Measurements from ENCODE around the gene RGS10. TPM values are rescaled to one million over a fixed set of nuclear protein-coding genes. Genes with fewer than 3 reads are reported as not detected.
"Not testable (repeated sequence)": the region's sequence is repeated elsewhere in the genome, so short reads cannot be mapped to it uniquely, and the experiment has no call there.

The RGS10 gene
- total RNA-seq, 1 donor from 2014 or later, result 26.5 TPM

- DNase-seq (ENCODE audit: low read depth), result no peak
Observed at GRCh38 chr10:119538632-119539358, 3.7 kb downstream of the RGS10 start.

- no peak for DNase-seq (ENCODE audit: low read depth)
Observed at GRCh38 chr10:119537953-119538630, 4.4 kb downstream of the RGS10 start.

DNA sequence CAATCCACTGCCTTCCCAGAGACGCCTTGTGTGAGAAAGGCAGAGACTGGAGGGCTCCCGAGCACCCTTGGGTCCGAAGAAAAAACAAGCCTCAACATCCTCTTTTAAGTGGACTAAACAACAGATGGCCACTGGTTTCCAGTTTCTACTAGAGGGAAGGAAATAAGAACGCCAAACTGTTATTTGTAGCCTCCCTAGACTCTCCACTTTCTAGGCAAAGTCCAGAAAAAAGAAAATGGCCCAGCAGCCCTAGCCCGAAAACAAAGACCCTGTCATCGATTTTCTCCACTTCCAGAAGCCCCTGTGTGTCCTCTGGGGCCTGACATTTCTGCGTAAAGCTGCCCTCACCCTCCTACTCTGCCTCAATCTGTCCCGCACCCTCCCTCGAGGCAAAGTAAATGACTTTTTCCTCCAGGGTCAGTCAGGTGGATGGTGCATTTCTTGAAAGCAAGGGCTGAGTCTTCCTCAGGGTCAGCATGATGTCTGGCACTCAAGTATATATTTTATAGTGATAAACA, 6.0 kb downstream of the RGS10 start:
- DNase-seq (ENCODE audit: low read depth), result no peak

DNA sequence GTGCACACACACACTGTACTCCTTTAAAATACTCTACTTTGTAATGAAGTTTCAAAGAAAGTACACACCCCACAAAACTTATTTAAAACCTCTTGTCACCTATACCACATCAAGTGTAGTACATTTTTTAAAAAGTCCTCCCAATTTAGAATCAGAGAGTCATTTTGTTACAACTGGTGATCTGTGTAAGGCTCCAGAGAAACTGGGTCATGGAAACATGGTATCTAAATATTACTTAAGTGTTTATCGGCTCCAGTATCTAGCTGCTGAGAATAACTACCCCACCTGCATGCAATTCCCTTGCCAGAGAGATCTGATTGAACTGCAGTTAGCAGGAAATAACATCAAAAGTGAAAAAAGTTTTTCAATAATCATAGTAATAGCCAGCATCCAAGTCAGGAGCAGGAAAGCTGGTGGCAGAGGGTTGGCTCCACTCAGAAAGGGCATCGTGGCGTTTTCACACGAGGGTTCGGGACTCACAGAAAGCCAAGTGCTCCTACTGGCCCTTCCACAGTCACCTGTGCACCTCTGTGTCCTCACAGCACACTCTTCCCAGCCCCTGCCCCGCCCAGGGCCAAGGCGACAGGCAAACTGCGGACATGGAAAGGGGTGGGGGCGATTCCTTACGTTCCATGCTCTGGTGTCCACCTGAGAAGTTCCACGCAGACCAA, 6.5 kb downstream of the RGS10 start:
- no peak for DNase-seq (ENCODE audit: low read depth)

- no peak for DNase-seq (ENCODE audit: low read depth)
Observed at GRCh38 chr10:119535305-119535704, 7.2 kb downstream of the RGS10 start.

DNA sequence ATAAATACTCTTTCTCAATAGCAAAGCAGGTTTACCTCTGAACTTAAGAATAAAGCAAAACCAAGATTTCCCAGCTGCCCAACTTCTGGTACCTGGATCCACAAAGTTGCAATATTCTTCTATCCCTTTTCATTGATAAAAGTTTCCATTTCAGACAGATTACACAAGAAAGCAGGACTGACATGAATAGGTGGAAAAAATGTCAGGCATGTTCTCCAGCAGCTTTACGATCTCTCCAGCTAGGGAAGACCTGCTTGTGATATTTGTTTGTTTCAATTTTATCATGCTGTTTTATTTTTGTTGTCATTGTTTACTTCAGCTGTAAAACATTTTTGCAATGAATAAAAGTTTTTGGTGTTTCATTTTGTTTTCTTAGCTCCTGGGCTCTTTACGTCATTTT, 9.0 kb downstream of the RGS10 start:
- DNase-seq (ENCODE audit: low read depth), result no peak

DNA sequence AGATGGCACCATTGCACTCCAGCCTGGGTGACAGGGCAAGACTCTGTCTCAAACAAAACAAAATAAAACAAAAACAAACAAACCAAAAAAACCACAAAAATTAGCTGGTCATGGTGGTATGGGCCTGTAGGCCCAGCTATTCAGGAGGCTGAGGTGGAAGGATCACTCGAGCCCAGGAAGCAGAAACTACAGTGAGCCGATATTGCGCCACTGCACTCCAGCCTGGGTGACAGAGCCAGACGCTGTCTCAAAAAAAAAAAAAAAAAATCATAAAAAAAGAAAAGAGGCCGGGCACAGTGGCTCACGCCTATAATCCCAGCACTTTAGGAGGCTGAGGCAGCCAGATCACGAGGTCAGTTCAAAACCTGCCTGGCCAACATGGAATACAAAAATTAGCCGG, 9.7 kb downstream of the RGS10 start:
- DNase-seq (ENCODE audit: low read depth), result not testable (repeated sequence)

GRCh38 chr10:119532251-119532650, 10.3 kb downstream of the RGS10 start:
- not testable (repeated sequence) for DNase-seq (ENCODE audit: low read depth)

- DNase-seq (ENCODE audit: low read depth), result no peak
Observed at GRCh38 chr10:119531067-119531466, 11.5 kb downstream of the RGS10 start.

DNA sequence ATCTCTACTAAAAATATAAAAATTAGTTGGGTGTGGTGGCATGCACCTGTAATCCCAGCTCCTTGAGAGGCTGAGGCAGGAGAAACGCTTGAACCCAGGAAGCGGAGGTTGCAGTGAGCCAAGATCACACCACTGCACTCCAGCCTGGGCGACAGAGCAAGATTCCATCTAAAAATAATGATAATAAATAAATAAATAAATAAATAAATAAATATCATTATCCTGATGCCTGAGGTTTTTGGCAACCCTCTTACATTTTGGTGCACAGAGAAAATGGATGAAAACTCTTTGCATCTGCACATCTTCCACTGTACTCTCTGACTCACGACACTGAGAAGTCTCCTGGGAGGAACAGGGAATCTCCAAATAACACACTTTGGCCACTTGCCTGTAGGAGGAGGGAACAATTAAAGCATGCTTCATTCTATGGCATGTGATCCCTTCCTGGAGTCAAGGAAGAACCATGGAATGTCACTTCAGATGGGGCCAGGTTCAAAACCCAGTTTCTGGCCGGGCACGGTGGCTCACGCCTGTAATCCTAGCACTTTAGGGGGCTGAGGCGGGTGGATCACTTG, 13.8 kb downstream of the RGS10 start:
- not testable (repeated sequence) for DNase-seq (ENCODE audit: low read depth)

DNA sequence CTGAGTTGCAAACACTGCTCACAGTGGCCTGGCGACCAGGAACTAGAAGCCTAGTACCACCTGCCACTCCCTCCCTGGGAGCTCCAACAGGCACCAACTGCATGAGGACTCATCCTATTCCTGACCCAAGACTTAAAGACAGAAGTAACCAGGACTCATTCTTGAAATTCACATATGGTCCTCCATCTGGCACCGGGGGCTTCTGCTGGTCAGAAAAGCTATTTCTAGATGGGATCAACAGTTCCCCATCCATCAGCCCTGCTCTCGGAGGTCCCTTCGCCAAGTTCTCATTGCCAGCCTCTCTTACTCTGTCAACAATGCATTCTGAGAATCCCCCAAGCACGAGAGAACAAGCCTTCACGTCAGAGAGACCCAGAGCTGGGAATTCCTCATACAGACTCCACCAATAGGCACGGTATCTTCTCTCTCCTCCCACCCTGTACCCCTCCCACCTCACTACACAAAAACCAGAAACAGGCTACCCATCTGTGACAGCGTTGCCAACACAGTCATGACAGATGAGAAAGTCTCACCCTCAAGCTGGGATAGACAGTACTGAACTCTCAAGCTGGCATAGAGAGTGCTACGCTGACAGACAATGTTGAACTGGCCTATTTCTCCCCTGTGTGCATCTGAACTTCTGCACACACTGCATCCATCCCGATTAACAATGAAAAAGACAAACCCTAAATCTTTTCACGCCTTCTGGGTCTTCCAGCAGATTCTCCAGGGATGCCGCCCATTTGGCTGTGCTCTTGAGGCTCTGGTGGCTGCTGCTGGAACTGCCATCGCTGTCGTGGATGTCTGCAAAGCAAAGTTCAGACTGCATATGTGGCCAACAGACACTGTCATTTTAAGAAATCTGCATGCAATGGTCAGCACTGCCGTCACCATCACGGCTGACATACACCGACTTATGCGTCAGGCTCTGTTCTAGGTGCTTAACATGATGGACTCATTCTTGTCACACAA, 15.6 kb downstream of the RGS10 start:
- no peak for DNase-seq (ENCODE audit: low read depth)

DNA sequence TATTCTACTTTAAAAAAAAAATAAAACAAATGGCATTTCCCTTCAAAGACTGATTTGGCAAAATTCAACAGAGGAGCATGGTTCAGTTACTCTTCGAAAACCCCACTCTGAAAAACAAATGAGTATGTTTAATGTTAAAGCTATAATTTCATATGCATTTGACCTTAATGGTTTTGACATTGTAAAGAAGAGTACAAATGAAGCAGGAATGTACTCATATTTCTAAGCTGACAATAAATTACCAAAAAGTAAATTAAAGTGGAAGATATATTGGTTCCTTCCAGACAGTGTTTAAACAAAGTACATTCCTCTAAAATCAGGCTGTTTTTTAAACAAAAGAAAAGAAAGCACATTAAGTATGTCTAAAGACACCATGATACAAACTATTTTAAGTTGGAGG, 16.4 kb downstream of the RGS10 start:
- DNase-seq (ENCODE audit: low read depth), result no peak

- no peak for DNase-seq (ENCODE audit: low read depth)
Observed at GRCh38 chr10:119525116-119525515, 17.4 kb downstream of the RGS10 start.

DNA sequence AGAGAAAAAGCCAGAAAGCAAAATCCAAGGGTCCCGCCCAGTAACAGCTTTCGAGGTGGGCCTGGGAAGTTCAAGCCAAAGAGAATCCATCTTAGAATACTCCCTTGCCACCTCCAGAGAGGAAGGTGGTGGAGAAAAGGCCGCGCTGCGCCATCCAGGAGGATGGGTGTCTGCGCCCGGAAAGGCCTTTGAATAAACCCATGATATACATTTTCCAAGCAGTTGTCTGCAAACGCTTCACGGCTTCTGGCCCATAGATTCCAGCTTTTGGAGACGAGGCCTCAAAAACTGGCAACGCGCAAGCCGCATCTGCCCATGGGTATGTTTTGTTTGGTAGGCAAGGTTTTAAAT, 17.8 kb downstream of the RGS10 start:
- no peak for DNase-seq (ENCODE audit: low read depth)

DNA sequence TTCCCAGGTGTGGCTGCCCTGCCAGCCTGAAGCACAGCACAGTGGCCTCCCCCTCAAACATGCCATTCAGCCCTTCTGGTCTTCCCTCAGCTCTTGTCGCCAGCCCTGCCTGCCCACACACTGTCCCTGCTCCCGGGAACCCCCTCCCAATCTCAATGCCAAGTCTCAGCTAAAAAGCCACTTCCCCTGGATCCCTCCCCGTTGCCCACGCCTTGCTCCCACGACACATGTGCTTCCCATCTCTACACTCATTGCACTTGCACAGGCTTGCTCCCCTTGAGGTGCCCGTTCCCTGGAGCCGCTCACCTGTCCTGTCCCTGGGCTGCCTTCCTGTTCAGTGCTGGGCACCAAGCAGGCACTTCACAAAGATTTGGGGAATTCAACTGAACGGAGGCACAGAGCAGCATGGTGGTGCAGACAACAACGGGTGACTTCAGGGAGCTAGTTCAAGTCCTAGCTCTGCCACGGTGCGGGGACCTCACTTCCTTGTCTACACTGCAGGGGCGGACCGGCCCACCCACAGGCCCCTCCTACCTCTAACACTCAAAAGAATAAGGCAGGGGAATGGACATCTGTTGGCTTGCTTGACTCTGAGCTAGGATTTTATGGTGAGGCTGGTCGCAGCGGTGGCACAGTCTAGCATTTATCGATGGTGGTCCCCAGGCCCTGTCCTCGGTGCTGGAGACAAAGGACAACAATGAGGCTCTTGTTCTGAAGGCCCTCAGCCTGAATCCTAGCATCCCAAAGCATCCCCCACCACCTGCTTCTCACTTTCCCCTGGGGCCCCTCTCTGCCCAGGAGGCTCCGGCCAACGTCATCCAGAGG, 18.4 kb downstream of the RGS10 start:
- DNase-seq (ENCODE audit: low read depth), result no peak

- DNase-seq (ENCODE audit: low read depth), result peak; percentile 35
Observed at GRCh38 chr10:119522747-119523426, 19.6 kb downstream of the RGS10 start.

GRCh38 chr10:119521443-119522204, 20.9 kb downstream of the RGS10 start:
- DNase-seq (ENCODE audit: low read depth), result peak; percentile 68

DNA sequence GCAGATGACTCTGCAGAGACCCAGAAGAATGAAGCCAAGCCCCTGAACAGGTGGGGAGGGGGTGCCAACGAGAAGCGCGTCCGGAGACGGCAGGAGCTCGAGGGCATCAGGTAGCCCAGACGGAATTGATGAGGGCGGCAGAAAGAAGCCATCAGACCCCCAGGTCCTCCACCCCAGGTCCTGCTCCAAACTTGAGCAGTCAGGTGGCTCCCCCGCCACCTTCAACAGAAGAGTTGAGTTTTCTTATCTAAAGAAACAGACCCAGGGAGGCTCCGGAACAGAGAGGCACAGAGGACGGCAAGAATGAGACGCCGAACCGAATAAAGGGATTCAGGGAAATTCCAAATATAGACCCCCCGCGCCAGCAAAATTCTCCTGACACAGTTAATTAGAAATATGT, 22.2 kb downstream of the RGS10 start:
- DNase-seq (ENCODE audit: low read depth), result no peak

DNA sequence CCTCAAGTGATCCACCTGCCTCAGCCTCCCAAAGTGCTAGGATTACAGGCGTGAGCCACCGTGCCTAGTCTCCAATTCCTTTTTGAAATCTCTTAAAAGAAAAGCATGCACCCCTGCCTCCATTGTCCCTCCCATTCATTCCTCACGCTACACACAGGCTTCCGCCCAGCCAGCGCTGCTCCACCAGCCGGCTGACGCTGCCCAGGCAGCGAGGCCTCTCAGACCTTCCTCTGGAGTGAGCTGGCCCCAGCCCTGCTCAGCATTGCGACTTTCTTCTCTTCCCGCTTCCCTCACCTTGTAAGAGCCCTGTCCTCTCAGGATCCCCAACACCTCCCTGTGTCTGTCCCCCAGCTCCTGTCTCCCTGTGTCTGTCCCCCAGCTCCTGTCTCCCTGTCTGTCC, 23.6 kb downstream of the RGS10 start:
- DNase-seq (ENCODE audit: low read depth), result no peak
